Measurements from ENCODE around the gene CYP4Z1.
"Not testable (repeated sequence)": the region's sequence is repeated elsewhere in the genome, so short reads cannot be mapped to it uniquely, and the experiment has no call there.

The CYP4Z1 gene

GRCh38 chr1:47149162-47149561, 82.1 kb downstream of the CYP4Z1 start:
- H3K9me3 Mint-ChIP-seq, H3K4me1 Mint-ChIP-seq, H3K4me3 Mint-ChIP-seq, H3K36me3 Mint-ChIP-seq, H3K27ac Mint-ChIP-seq: not testable (repeated sequence)
- peaks cover 19% of the 10 kb centered on the region for H3K27me3 Mint-ChIP-seq

- not testable (repeated sequence) for H3K36me3 Mint-ChIP-seq, H3K4me3 Mint-ChIP-seq, H3K27ac Mint-ChIP-seq, H3K4me1 Mint-ChIP-seq
- peaks cover 16% of the 10 kb centered on the region for H3K9me3 Mint-ChIP-seq
- peaks cover 17% of the 10 kb centered on the region for H3K27me3 Mint-ChIP-seq
Measured at GRCh38 chr1:47156457-47156856, 89.4 kb downstream of the CYP4Z1 start.

- H3K27ac Mint-ChIP-seq, H3K4me1 Mint-ChIP-seq, H3K36me3 Mint-ChIP-seq, H3K4me3 Mint-ChIP-seq: not testable (repeated sequence)
- Mint-ChIP-seq H3K27me3 (peaks cover 18% of the 10 kb centered on the region), H3K9me3 (peaks cover 16% of the 10 kb centered on the region)
Measured at GRCh38 chr1:47157957-47158356, 90.9 kb downstream of the CYP4Z1 start.

- Mint-ChIP-seq H3K27me3 (peaks cover 14% of the 10 kb centered on the region), H3K9me3 (peaks cover 5% of the 10 kb centered on the region), H3K36me3 (no peaks in the 10 kb centered on the region), H3K4me3 (no peak overlapping the region), H3K4me1 (no peaks in the 10 kb centered on the region), H3K27ac (no peak overlapping the region)
Measured at GRCh38 chr1:47160716-47161115, 93.7 kb downstream of the CYP4Z1 start.

- Mint-ChIP-seq H3K4me1 (no peaks in the 10 kb centered on the region), H3K27ac (no peak overlapping the region), H3K27me3 (peaks cover 13% of the 10 kb centered on the region), H3K4me3 (no peak overlapping the region), H3K9me3 (no peaks in the 10 kb centered on the region), H3K36me3 (no peaks in the 10 kb centered on the region)
Measured at GRCh38 chr1:47161298-47162040, 94.4 kb downstream of the CYP4Z1 start.

- peaks cover 28% of the 10 kb centered on the region for H3K27me3 Mint-ChIP-seq
- H3K4me3 Mint-ChIP-seq, result no peak overlapping the region
- H3K36me3 Mint-ChIP-seq, result no peaks in the 10 kb centered on the region
- H3K27ac Mint-ChIP-seq, result no peak overlapping the region
- no peaks in the 10 kb centered on the region for H3K9me3 Mint-ChIP-seq
- no peaks in the 10 kb centered on the region for H3K4me1 Mint-ChIP-seq
Measured at GRCh38 chr1:47164552-47164951, 97.5 kb downstream of the CYP4Z1 start.
